ENCODE results near the gene CPNE5. TPM values are rescaled to one million over a fixed set of nuclear protein-coding genes. Genes with fewer than 3 reads are reported as not detected.

CPNE5 gene
- total and polyA plus RNA-seq, 4 donors = 0.20 to 13.1 (median 7.9) TPM; not detected in 1

DNA sequence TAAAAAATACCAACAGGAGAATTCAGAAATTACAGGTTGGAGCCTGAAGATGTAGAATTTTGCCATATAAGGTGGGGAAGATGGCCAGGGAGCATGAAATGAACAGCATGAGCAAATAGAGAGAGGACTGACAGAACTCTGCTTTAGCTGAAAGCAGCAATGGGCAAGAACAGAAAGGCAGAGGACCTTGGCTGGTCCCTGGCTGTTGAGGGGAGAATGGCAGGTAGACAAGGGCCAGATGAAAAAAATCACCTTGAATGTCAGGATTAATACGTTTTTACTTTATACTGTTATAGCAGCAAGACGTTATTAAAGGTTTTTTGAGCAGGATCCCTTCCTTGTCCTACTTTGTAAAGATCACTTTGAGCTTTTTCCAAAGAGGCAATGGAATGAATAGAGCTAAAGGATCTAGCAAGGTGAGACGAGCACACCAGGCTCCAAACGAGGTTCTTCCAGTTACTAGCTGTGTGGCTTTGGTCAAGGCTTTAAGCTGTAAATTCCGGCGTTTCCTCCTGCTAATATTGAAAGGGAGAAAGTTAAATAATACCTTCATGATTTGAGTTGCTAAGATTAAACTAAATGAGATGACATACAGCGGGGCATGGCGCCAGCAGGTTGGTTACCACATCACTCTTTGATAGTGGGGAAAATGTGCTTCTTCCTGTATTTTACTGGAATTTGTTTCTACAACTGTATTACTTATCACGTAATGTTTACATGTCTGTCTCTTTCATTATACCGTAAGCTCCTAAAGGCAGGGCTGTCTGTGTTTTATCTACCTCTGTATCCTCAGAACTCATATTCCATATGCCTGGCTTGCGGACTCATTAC lies 34.6 kb upstream of the CPNE5 start:
- WGBS, 2 donors = 5 to 7% methylated on average over 11 of the region's 11 CpGs
- intact Hi-C loops (cut with DNase I) = no loop called here
- Histone ChIP-seq H3K36me3 (ENCODE audit: control insufficient read depth in 1 of 2, insufficient read depth in 2 of 2, low read length in 1 of 2) (no peaks in the 10 kb centered on the region), H3K4me3 (ENCODE audit: low read length in 2 of 2) (peak overlapping the region; percentile 86 to 96), H3K9me3 (ENCODE audit: control insufficient read depth, low read length) (no peaks in the 10 kb centered on the region), H3K27ac (ENCODE audit: low read depth in 1 of 2, low read length in 2 of 2) (no peak overlapping the region), H3K4me1 (ENCODE audit: control insufficient read depth in 1 of 2, insufficient read depth in 2 of 2, low read length in 2 of 2) (peaks cover 1 to 3% of the 10 kb centered on the region in 2 donors), H3K27me3 (ENCODE audit: control insufficient read depth in 1 of 2, insufficient read depth in 2 of 2, low read length in 1 of 2) (no peaks in the 10 kb centered on the region)
- peak in 1 of 2 donors; percentile 81 for DNase-seq
- no peak for ATAC-seq (ENCODE audit: low FRiP score)

DNA sequence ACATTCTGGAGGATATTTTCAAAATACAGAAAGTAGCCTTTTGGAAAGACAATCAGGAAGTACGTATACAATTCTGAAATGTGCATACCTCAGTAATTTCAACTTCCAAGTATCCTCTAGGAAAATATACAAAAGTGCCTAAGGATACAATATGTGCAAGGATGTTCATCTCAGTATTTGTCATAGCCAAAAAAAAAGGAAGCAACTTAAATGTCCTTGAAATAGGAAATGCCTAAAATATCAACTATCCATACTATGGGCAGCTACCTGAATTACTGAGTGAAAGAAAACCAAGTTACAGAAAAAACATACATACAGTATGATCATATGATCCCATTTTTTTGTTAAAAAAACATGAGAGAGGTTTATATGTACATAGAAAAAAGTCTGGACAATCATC lies 33.9 kb upstream of the CPNE5 start:
- Histone ChIP-seq H3K4me1 (ENCODE audit: control insufficient read depth in 1 of 2, insufficient read depth in 2 of 2, low read length in 2 of 2) (peaks cover 1 to 3% of the 10 kb centered on the region in 2 donors), H3K27ac (ENCODE audit: low read depth in 1 of 2, low read length in 2 of 2) (no peak overlapping the region), H3K36me3 (ENCODE audit: control insufficient read depth in 1 of 2, insufficient read depth in 2 of 2, low read length in 1 of 2) (no peaks in the 10 kb centered on the region), H3K4me3 (ENCODE audit: low read length in 2 of 2) (no peak overlapping the region), H3K9me3 (ENCODE audit: control insufficient read depth, low read length) (no peaks in the 10 kb centered on the region), H3K27me3 (ENCODE audit: control insufficient read depth in 1 of 2, insufficient read depth in 2 of 2, low read length in 1 of 2) (no peaks in the 10 kb centered on the region)
- intact Hi-C loops (cut with DNase I) = no loop called here
- WGBS, 2 donors = 86 to 95% methylated on average over 1 of the region's 1 CpG
- no peak for DNase-seq
- ATAC-seq (ENCODE audit: low FRiP score) = no peak

DNA sequence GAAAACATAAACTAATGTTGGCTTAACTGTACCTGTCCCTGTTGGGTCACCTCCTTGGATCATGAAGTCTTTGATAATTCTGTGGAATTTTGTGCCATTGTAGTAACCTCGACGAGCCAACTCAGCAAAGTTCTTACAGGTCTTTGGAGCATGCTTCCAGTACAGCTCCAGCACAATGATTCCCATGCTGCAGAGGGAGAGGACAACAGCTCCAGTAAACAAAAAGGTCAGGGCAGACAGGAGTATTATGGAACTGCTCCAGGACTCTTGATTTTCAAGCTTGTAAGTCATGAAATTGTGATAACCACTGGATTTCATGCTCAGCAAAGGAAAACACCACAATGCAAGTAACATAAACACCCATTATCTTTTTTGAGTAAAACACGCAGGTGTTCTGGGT lies 32.4 kb upstream of the CPNE5 start:
- 89 to 90% methylated on average over 3 of the region's 3 CpGs for WGBS, 2 donors

DNA sequence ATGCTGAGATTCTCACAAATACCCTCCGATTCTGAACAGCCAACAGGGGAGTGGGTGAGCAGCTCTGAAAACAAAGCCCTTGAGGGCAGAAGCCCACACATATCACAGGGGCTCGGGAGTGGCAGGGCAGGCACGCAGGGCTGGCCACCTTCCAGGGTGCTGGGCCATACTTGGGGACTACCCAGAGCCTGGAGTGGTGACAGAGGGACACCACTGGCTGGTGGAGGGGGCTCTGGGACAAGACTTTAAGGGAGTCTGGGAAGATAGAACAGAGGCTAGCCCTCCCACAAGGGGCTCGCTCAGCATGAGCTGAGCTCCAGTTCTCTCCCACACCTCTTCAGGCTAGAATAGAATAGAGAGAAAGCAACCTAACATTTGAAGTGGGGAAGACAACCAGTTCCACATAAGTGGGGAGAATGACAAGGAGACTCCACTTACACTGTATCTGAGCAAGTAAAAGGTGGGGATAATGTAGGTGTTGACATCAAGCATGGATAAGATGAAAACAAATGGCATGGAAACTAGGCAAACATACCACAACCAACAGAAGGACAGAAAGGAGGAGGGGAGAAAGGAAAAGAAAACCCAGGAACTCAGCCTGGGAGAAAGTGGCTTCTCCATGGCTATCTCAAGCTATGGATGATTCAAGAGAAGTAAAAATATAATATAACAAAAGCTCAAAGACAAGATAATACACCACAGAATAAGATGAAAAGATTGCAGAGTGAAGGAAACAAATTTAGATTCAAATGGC lies 28.4 kb upstream of the CPNE5 start:
- ATAC-seq (ENCODE audit: low FRiP score) (no peak), DNase-seq (no peak)
- Histone ChIP-seq H3K36me3 (ENCODE audit: control insufficient read depth in 1 of 2, insufficient read depth in 2 of 2, low read length in 1 of 2) (peaks cover 0 to 2% of the 10 kb centered on the region in 2 donors), H3K4me1 (ENCODE audit: control insufficient read depth in 1 of 2, insufficient read depth in 2 of 2, low read length in 2 of 2) (no peaks in the 10 kb centered on the region), H3K9me3 (ENCODE audit: control insufficient read depth, low read length) (no peaks in the 10 kb centered on the region), H3K4me3 (ENCODE audit: low read length in 2 of 2) (no peak overlapping the region), H3K27me3 (ENCODE audit: control insufficient read depth in 1 of 2, insufficient read depth in 2 of 2, low read length in 1 of 2) (no peaks in the 10 kb centered on the region), H3K27ac (ENCODE audit: low read depth in 1 of 2, low read length in 2 of 2) (no peak overlapping the region)
- WGBS, 2 donors = 59 to 62% methylated on average over 4 of the region's 4 CpGs
- intact Hi-C loops (cut with DNase I) = no loop called here

More for the DNA sequence above, 32.4 kb upstream of the CPNE5 start:
- intact Hi-C loops (cut with DNase I) = no loop called here
- ATAC-seq (ENCODE audit: low FRiP score) = no peak
- Histone ChIP-seq H3K9me3 (ENCODE audit: control insufficient read depth, low read length) (no peaks in the 10 kb centered on the region), H3K4me1 (ENCODE audit: control insufficient read depth in 1 of 2, insufficient read depth in 2 of 2, low read length in 2 of 2) (peaks cover 1 to 3% of the 10 kb centered on the region in 2 donors), H3K36me3 (ENCODE audit: control insufficient read depth in 1 of 2, insufficient read depth in 2 of 2, low read length in 1 of 2) (no peaks in the 10 kb centered on the region), H3K27ac (ENCODE audit: low read depth in 1 of 2, low read length in 2 of 2) (no peak overlapping the region), H3K4me3 (ENCODE audit: low read length in 2 of 2) (no peak overlapping the region), H3K27me3 (ENCODE audit: control insufficient read depth in 1 of 2, insufficient read depth in 2 of 2, low read length in 1 of 2) (no peaks in the 10 kb centered on the region)
- no peak for DNase-seq

DNA sequence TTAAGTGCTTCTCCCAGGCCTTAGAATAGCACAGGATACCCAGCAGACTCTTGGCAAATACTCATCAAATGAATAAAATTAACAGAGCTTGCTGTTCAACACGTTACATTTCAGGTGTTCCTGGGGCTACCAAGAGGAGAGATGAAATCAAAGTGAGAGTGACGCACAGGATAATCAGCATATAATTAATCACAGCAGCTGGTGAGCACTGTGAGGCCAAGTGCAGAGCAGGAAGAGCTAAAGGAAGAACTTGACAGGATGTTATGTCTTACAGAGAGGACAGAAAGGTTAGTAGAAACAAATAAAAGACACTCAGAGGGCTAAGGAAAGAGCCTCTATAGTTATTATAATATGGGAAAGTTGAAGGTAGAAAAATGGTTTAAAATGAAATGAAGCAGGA lies 26.6 kb upstream of the CPNE5 start:
- DNase-seq (no peak), ATAC-seq (ENCODE audit: low FRiP score) (no peak)
- Histone ChIP-seq H3K27ac (ENCODE audit: low read depth in 1 of 2, low read length in 2 of 2) (no peak overlapping the region), H3K36me3 (ENCODE audit: control insufficient read depth in 1 of 2, insufficient read depth in 2 of 2, low read length in 1 of 2) (peaks cover 0 to 2% of the 10 kb centered on the region in 2 donors), H3K9me3 (ENCODE audit: control insufficient read depth, low read length) (no peaks in the 10 kb centered on the region), H3K27me3 (ENCODE audit: control insufficient read depth in 1 of 2, insufficient read depth in 2 of 2, low read length in 1 of 2) (no peaks in the 10 kb centered on the region), H3K4me1 (ENCODE audit: control insufficient read depth in 1 of 2, insufficient read depth in 2 of 2, low read length in 2 of 2) (no peaks in the 10 kb centered on the region), H3K4me3 (ENCODE audit: low read length in 2 of 2) (no peak overlapping the region)
- 83 to 84% methylated on average over 2 of the region's 2 CpGs for WGBS, 2 donors
- intact Hi-C loops (cut with DNase I) = no loop called here

DNA sequence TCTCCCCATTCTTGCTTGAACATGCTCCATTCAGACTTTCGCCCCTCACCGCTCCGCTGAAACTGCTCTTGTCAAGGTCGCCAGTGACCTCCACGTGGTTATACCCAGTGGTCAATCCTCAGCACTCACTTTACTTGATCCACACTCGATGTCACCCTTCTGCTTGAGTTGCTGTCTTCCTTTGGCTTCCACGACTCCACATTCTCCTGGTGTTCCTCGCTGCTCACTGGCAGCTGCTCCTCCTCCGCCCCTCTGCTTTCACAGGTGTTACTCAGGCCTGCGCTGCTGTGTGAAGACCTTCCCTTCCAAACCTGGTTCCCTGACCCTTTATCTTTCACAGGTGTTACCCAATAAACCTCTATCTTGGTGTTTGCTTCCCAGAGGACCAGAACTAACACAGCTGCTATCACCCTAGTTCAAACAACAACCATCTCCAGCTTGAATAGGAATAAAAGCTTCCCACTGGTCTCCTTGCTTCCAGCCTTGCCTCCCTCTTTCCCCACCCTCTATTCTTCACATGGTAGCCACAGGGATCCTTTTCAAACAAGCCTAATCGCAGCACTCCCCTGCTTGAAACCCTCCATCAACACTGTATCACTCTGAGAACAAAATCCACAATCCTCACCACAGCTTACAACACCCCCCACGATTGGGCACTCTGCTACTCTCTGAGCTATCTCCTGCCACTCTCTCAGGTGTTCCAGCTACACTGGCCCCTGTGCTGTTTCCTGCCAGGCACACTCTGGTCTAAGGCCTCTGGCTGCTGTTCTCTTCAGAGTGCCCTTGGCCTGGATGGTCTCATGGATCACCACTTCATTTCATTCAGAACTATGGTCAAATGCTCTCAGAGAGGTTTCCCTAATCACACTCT lies 24.7 kb upstream of the CPNE5 start:
- no peak overlapping the region for H3K4me3 ChIP-seq (ENCODE audit: low read length in 2 of 2)
- DNase-seq = no peak
- no peak for ATAC-seq (ENCODE audit: low FRiP score)
- intact Hi-C loops (cut with DNase I) = no loop called here
- 88 to 90% methylated on average over 12 of the region's 12 CpGs for WGBS, 2 donors
- H3K27me3 ChIP-seq (ENCODE audit: control insufficient read depth in 1 of 2, insufficient read depth in 2 of 2, low read length in 1 of 2) = no peaks in the 10 kb centered on the region
- H3K27ac ChIP-seq (ENCODE audit: low read depth in 1 of 2, low read length in 2 of 2) = no peak overlapping the region
- H3K9me3 ChIP-seq (ENCODE audit: control insufficient read depth, low read length) = no peaks in the 10 kb centered on the region
- H3K36me3 ChIP-seq (ENCODE audit: control insufficient read depth in 1 of 2, insufficient read depth in 2 of 2, low read length in 1 of 2) = peaks cover 0 to 2% of the 10 kb centered on the region in 2 donors
- H3K4me1 ChIP-seq (ENCODE audit: control insufficient read depth in 1 of 2, insufficient read depth in 2 of 2, low read length in 2 of 2) = no peaks in the 10 kb centered on the region

DNA sequence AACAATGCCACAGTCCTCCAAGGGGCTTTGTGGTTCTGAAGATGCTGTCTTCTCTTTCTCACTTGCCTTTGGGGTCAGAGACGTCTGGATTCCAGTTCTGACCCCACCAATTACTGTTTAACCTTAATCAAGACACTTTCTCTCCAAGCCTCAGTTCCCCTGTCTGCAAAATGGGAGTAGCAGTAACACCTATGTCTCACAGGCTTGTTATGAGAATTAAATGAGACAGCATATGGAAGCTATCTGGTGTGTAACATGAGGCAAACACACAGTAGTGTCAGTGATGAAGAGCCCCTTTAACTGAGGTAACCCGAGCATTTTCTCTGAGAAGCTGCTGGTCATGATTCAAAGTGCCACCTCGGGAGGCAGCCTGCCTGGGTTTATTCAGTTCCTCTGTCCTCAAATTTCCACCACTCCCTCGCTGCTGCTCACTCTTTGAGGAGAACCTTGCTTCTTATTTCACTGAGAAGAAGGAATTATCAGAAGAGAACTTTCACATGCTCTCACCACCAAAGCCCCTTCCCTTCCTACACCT lies 23.7 kb upstream of the CPNE5 start:
- peaks cover 0 to 2% of the 10 kb centered on the region in 2 donors for H3K36me3 ChIP-seq (ENCODE audit: control insufficient read depth in 1 of 2, insufficient read depth in 2 of 2, low read length in 1 of 2)
- DNase-seq = no peak
- intact Hi-C loops (cut with DNase I) = no loop called here
- no peak overlapping the region for H3K4me3 ChIP-seq (ENCODE audit: low read length in 2 of 2)
- 79 to 83% methylated on average over 4 of the region's 4 CpGs for WGBS, 2 donors
- no peak overlapping the region for H3K27ac ChIP-seq (ENCODE audit: low read depth in 1 of 2, low read length in 2 of 2)
- no peaks in the 10 kb centered on the region for H3K9me3 ChIP-seq (ENCODE audit: control insufficient read depth, low read length)
- H3K27me3 ChIP-seq (ENCODE audit: control insufficient read depth in 1 of 2, insufficient read depth in 2 of 2, low read length in 1 of 2) = no peaks in the 10 kb centered on the region
- no peaks in the 10 kb centered on the region for H3K4me1 ChIP-seq (ENCODE audit: control insufficient read depth in 1 of 2, insufficient read depth in 2 of 2, low read length in 2 of 2)
- no peak for ATAC-seq (ENCODE audit: low FRiP score)

DNA sequence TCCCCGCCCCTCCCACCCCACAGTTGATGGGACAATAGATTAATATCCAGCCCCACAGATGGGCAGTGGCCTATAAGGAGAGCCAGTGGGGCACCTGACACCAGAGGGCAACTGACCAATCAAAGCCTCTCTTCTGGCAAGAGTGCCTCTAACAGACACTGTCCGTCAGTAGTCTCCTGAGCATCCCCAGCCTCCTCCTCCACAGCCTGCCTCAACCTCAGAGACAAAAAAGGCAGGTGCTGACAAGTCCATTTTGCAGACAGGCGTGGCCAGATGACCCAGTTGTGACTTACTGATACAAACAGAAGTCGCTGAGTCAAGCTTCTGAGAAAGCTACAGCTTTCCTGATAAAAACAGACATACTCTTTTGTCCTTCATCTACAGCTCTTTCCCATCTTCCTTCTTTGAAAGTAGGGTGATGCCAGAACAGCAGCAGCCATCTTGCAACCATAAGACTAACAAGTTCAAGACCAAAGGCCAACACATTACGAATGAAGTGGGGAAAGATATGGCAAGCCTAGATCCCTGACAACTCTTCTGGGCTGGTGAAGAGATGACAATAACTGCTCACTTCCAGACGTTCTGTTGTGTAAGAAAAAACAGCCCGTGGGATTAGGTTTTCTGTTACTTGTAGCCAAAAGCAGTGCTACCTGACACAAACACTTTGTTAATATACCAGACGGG lies 23.1 kb upstream of the CPNE5 start:
- 85 to 89% methylated on average over 8 of the region's 8 CpGs for WGBS, 2 donors
- intact Hi-C loops (cut with DNase I) = no loop called here
- Histone ChIP-seq H3K4me1 (ENCODE audit: control insufficient read depth in 1 of 2, insufficient read depth in 2 of 2, low read length in 2 of 2) (no peaks in the 10 kb centered on the region), H3K9me3 (ENCODE audit: control insufficient read depth, low read length) (no peaks in the 10 kb centered on the region), H3K27me3 (ENCODE audit: control insufficient read depth in 1 of 2, insufficient read depth in 2 of 2, low read length in 1 of 2) (no peaks in the 10 kb centered on the region), H3K4me3 (ENCODE audit: low read length in 2 of 2) (no peak overlapping the region), H3K27ac (ENCODE audit: low read depth in 1 of 2, low read length in 2 of 2) (no peak overlapping the region), H3K36me3 (ENCODE audit: control insufficient read depth in 1 of 2, insufficient read depth in 2 of 2, low read length in 1 of 2) (peaks cover 0 to 2% of the 10 kb centered on the region in 2 donors)
- DNase-seq (no peak), ATAC-seq (ENCODE audit: low FRiP score) (no peak)

Measured in aorta (tissue), 5 donors.